DND-41 (cell line): Measurements from ENCODE around the gene MOK.

Source experiments
- ATAC-seq: fragments of 200-7000 bp; cut with Tn5 transposase; 3 replicates; pipeline ENCODE4 v1.9.1; 2021; ENCODE audit warnings: low read depth; ENCODE audit not compliant: insufficient read depth
- DNase-seq: peaks from one replicate; pipeline ENCODE4 v3.0.0-alpha.2; 2020
- H2AFZ ChIP-seq: 2 replicates; pipeline ENCODE4 v1.6.0; 2012; ENCODE audit warnings: low read depth, low read length
- H3K27ac ChIP-seq: 2 replicates; pipeline ENCODE4 v1.5.1; 2012; ENCODE audit warnings: low read length, inconsistent platforms
- H3K27me3 ChIP-seq: fragments of 200-600 bp; sonication (generic); 2 replicates; pipeline ENCODE4 v1.6.0; 2012; ENCODE audit warnings: low read length, mild to moderate bottlenecking, inconsistent platforms; ENCODE audit not compliant: insufficient read depth, poor library complexity
- H3K36me3 ChIP-seq: 2 replicates; pipeline ENCODE4 v1.5.1; 2012; ENCODE audit warnings: low read length, inconsistent platforms; ENCODE audit not compliant: insufficient read depth
- H3K4me1 ChIP-seq: 2 replicates; pipeline ENCODE4 v1.5.1; 2012; ENCODE audit warnings: mild to moderate bottlenecking, low read length; ENCODE audit not compliant: insufficient read depth
- H3K4me2 ChIP-seq: 2 replicates; pipeline ENCODE4 v1.6.0; 2012; ENCODE audit warnings: mild to moderate bottlenecking, moderate library complexity, low read length, inconsistent platforms; ENCODE audit not compliant: insufficient read depth
- H3K4me3 ChIP-seq, 2 experiments: fragments of 200-600 bp in 1 of 2; shearing (Covaris generic) in 1 of 2; 2 replicates each; pipeline ENCODE4 v1.5.1; 2012 to 2016; ENCODE audit warnings: inconsistent platforms in 2 of 2, low read length in 2 of 2, mild to moderate bottlenecking in 2 of 2, low read depth in 1 of 2, moderate library complexity in 1 of 2
- H3K79me2 ChIP-seq: 2 replicates; pipeline ENCODE4 v1.6.0; 2012; ENCODE audit warnings: low read length, inconsistent platforms; ENCODE audit not compliant: insufficient read depth
- H3K9ac ChIP-seq: 2 replicates; pipeline ENCODE4 v1.6.0; 2012; ENCODE audit warnings: low read depth, mild to moderate bottlenecking, inconsistent platforms, low read length, moderate library complexity
- H3K9me3 ChIP-seq: 2 replicates; pipeline ENCODE4 v1.5.1; 2012; ENCODE audit warnings: low read length, moderate library complexity, mild to moderate bottlenecking, inconsistent platforms; ENCODE audit not compliant: insufficient read depth, severe bottlenecking
- H4K20me1 ChIP-seq: 2 replicates; pipeline ENCODE4 v1.6.0; 2012; ENCODE audit warnings: low read length; ENCODE audit not compliant: insufficient read depth
- EZH2 ChIP-seq: IDR thresholded peaks from 3 replicates; pipeline ENCODE4 v1.6.1; 2012; ENCODE audit warnings: borderline replicate concordance, low read depth, mild to moderate bottlenecking, moderate library complexity, low read length, inconsistent platforms; ENCODE audit not compliant: severe bottlenecking
- TF ChIP-seq, protein P1 (sequence below): IDR thresholded peaks from 2 replicates; pipeline ENCODE4 v1.5.1; 2012; ENCODE audit warnings: borderline replicate concordance, low read length, moderate library complexity, mild to moderate bottlenecking; ENCODE audit not compliant: poor library complexity, severe bottlenecking; ENCODE audit errors: extremely low read depth

The MOK gene

DNA sequence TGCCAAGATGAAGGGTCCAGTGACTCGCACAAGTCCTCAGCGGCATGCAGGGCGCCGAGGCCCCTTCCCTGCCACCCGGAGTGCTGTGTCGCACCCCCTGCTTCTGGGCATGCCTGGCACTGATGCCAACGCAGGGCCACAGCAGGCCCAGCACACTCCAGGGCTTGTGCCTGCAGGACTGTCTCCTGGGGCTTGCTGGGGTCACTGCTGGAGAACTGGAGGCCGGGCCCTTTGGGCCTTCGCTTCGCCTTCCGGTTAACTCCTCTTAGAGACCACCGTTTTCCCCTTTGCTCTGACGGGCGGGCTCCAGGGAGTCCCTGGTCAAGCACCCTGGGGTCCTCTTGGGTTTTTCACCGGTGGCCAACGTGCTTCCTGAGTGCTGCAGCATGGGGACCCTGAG lies 85.6 kb downstream of the MOK start:
- no peak for TF ChIP-seq EZH2
- TF ChIP-seq, protein P1, sequence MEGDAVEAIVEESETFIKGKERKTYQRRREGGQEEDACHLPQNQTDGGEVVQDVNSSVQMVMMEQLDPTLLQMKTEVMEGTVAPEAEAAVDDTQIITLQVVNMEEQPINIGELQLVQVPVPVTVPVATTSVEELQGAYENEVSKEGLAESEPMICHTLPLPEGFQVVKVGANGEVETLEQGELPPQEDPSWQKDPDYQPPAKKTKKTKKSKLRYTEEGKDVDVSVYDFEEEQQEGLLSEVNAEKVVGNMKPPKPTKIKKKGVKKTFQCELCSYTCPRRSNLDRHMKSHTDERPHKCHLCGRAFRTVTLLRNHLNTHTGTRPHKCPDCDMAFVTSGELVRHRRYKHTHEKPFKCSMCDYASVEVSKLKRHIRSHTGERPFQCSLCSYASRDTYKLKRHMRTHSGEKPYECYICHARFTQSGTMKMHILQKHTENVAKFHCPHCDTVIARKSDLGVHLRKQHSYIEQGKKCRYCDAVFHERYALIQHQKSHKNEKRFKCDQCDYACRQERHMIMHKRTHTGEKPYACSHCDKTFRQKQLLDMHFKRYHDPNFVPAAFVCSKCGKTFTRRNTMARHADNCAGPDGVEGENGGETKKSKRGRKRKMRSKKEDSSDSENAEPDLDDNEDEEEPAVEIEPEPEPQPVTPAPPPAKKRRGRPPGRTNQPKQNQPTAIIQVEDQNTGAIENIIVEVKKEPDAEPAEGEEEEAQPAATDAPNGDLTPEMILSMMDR, result no peak
- no peaks in the 10 kb centered on the region for H3K27me3 ChIP-seq
- H3K4me2 ChIP-seq, result no peak overlapping the region
- no peaks in the 10 kb centered on the region for H3K4me1 ChIP-seq
- ATAC-seq (no peak), DNase-seq (no peak)
- no peak overlapping the region for H3K9ac ChIP-seq
- H4K20me1 ChIP-seq, result peaks cover 39% of the 10 kb centered on the region
- H3K4me3 ChIP-seq, result no peak overlapping the region
- no peak overlapping the region for H2AFZ ChIP-seq
- peaks cover 18% of the 10 kb centered on the region; the same call in 1 of the 2 replicates for H3K79me2 ChIP-seq
- H3K9me3 ChIP-seq, result no peaks in the 10 kb centered on the region
- H3K36me3 ChIP-seq, result peaks cover 18% of the 10 kb centered on the region
- no peak overlapping the region for H3K27ac ChIP-seq

DNA sequence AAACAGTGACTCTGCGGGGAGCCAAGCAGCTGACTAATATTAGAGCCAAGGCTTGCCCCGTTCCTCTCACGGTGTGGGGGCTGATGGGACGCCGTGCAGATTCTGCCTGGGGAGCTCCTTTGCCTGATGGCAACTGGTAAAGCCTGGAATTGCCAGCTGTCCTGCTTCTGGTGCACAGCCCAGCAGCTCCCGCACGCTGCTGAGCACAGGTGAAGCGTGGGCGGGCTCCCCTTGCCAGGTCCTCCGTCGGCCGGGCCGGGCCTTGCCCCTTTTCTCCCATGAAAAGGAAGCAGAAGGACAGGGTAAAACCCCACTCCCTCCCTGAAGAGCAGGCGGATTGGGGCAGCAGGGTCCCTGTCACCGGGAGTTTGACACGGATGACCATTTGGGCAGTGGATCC lies 86.3 kb downstream of the MOK start:
- H3K9ac ChIP-seq, result no peak overlapping the region
- no peak overlapping the region for H3K27ac ChIP-seq
- H3K9me3 ChIP-seq, result no peaks in the 10 kb centered on the region
- ATAC-seq (no peak), DNase-seq (no peak)
- TF ChIP-seq EZH2, result no peak
- TF ChIP-seq, protein P1, result no peak
- H3K4me2 ChIP-seq, result no peak overlapping the region
- peaks cover 18% of the 10 kb centered on the region for H3K36me3 ChIP-seq
- no peaks in the 10 kb centered on the region for H3K27me3 ChIP-seq
- H2AFZ ChIP-seq, result no peak overlapping the region
- no peak overlapping the region for H3K4me3 ChIP-seq
- H4K20me1 ChIP-seq, result peaks cover 44% of the 10 kb centered on the region
- no peaks in the 10 kb centered on the region for H3K4me1 ChIP-seq
- H3K79me2 ChIP-seq, result peaks cover 18% of the 10 kb centered on the region; the same call in 1 of the 2 replicates

DNA sequence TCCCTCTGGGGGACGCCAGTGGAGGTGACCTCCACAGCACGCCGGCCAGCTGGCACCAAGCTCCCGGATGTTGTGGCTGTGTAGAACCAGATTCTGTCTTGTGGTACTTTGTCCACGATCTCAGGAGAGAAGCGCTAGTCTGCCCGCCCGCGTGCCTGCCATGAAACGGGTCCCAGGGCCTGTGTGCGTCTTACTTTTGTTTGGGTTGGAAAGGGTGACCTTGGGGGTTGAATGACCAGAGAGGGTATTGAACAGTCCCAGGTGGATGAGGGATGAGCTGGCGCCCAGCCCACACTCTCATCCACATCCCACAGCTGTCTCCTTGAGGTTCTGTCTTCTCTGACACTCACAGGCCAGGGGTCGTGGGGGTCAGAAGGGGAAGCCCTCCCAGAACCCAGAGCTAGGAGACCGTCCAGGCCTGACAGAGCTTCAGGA lies 87.0 kb downstream of the MOK start:
- Histone ChIP-seq H3K27me3 (no peaks in the 10 kb centered on the region), H3K4me3 (no peak overlapping the region), H3K9ac (no peak overlapping the region), H3K9me3 (no peaks in the 10 kb centered on the region), H3K79me2 (peaks cover 18% of the 10 kb centered on the region; the same call in 1 of the 2 replicates), H2AFZ (no peak overlapping the region), H3K4me1 (no peaks in the 10 kb centered on the region), H3K27ac (no peak overlapping the region), H4K20me1 (peaks cover 45% of the 10 kb centered on the region), H3K36me3 (peaks cover 15% of the 10 kb centered on the region), H3K4me2 (no peak overlapping the region)
- TF ChIP-seq EZH2, result no peak
- TF ChIP-seq, protein P1, result no peak
- DNase-seq (no peak), ATAC-seq (no peak)

DNA sequence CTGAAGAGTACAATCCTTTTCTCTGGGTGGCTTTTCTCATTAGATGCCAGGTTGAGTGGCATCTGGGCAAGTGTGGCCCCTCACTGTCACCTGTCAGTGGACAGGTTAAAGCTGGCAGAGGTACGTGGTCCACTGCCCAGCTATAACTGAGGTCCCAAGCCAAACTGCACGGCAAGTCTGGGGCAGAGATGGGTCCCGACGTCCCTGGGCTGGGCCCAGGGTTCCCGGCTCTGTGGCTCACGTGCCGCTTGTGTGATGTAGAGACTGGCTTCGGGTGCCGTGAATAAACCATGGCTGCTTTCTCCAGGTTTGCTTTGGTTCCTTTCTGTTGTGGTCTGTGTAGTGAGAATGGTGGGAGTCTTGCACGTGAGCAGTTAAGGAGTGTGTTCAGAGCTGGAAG lies 87.6 kb downstream of the MOK start:
- Histone ChIP-seq H3K4me3 (no peak overlapping the region), H3K36me3 (peaks cover 16% of the 10 kb centered on the region), H4K20me1 (peaks cover 46% of the 10 kb centered on the region), H3K79me2 (peaks cover 18% of the 10 kb centered on the region; the same call in 1 of the 2 replicates), H3K4me1 (no peaks in the 10 kb centered on the region), H3K27ac (no peak overlapping the region), H2AFZ (no peak overlapping the region), H3K27me3 (no peaks in the 10 kb centered on the region), H3K9ac (no peak overlapping the region; the same call in 1 of the 2 replicates), H3K4me2 (no peak overlapping the region), H3K9me3 (no peaks in the 10 kb centered on the region)
- no peak for DNase-seq
- TF ChIP-seq, protein P1, result no peak
- no peak for TF ChIP-seq EZH2
- no peak for ATAC-seq
